Activated CD4-positive, alpha-beta T cell treated with anti-CD3 and anti-CD28 coated beads for 48 hours (primary cell): ENCODE data around the gene PNPLA7.
"Not testable (repeated sequence)": the region's sequence is repeated elsewhere in the genome, so short reads cannot be mapped to it uniquely, and the experiment has no call there.

Experiments used
- DNase-seq: peaks from one replicate; pipeline ENCODE4 v3.0.0-alpha.2; 2020

Gene PNPLA7

DNA sequence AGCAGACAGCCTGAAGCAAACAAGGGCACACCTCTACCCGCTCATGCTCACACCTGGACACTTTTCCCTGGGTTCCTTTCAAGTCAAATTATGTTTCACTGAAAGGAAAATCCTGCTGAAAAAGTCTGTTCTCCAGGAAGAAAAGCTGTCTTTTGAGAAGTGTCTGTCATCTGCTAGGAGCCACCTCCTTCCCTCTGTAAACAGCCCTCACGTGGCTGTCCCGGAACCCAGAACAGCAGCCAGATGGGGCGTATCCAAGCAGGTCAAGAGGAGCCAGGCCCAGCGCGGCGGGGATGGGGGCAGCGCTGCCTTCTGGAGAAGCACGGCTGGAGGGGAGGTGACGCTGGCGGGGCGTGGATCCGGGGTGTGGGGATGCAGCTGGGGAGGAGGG lies at the start of gene PNPLA7:
PNPLA7 (minus strand) TSS at position 172 of the 391 bp plus-strand sequence. CDS start 205 bp downstream, outside the sequence.
- DNase-seq = peak; percentile 61

DNA sequence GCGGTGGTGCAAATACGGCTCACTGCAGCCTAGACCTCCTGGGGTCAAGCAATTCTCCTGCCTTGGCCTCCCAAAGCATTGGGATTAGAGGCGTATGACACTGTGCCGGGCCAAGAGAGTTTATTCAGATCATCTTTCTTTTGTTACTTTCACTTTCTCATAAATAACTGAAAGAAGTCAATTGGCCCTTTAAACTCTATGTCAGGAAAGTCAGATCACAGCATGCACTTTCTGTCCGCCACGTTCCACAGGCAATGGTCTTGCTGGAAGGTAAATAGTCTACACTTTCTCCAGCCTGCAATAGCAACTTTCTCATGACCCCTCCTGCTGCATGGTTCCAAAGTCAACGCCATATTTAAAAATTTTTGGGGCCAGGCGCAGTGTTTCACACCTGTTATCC lies 48.7 kb upstream of the PNPLA7 start:
- no peak for DNase-seq

DNA sequence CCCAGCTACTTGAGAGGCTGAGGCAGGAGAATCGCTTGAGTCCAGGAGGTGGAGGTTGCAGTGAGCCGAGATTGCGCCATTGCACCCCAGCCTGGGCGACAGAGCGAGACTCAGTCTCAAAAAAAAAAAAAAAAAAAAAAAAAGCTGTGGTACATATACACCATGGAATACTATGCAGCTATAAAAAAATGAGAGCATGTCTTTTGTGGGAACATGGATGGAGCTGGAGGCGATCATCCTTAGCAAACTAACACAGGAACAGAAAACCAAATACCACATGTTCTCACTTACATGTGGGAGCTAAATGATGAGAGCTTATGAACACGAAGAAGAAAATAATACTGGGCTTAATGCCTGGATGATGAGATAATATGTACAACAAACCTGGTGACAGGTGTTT lies 46.4 kb upstream of the PNPLA7 start:
- not testable (repeated sequence) for DNase-seq

DNA sequence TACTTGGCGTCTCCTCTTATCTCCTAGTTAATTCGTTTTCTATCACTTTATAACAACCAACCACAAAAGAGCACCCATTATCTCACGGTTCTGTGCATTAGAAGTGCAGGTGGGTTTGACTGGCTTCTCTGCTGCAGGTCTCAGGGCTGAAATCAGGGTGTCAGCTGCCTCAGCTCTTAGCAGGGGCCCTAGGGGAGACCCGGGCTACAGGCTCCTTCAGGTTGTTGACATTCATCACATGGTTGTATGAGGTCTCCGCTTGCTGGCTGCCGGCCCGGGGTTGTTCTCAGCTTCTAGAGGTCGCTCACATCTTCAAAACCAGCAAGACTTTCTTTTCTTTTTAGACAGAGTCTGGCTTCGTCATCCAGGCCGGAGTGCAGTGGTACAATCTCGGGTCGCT lies 43.0 kb upstream of the PNPLA7 start:
- no peak for DNase-seq

DNA sequence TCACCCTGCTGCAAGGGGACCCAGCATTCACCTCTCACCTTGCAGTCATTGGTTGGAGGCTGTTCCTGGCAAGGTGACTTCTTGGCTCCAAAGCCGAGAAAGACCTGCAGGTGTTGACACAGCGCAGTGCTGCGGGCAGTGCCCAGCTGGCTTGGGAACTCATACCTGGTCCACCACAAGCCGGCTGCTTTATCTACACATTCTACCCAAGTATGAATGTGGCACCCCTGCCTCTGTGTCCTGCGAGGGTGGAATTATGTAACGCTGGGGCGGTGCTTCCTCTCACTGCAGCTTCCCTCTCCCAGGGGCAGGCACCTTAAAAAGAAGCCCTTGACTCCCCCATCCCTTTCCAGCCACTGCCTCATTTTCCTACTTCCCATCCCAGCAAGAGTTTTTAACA lies 42.6 kb upstream of the PNPLA7 start:
- DNase-seq = no peak

DNA sequence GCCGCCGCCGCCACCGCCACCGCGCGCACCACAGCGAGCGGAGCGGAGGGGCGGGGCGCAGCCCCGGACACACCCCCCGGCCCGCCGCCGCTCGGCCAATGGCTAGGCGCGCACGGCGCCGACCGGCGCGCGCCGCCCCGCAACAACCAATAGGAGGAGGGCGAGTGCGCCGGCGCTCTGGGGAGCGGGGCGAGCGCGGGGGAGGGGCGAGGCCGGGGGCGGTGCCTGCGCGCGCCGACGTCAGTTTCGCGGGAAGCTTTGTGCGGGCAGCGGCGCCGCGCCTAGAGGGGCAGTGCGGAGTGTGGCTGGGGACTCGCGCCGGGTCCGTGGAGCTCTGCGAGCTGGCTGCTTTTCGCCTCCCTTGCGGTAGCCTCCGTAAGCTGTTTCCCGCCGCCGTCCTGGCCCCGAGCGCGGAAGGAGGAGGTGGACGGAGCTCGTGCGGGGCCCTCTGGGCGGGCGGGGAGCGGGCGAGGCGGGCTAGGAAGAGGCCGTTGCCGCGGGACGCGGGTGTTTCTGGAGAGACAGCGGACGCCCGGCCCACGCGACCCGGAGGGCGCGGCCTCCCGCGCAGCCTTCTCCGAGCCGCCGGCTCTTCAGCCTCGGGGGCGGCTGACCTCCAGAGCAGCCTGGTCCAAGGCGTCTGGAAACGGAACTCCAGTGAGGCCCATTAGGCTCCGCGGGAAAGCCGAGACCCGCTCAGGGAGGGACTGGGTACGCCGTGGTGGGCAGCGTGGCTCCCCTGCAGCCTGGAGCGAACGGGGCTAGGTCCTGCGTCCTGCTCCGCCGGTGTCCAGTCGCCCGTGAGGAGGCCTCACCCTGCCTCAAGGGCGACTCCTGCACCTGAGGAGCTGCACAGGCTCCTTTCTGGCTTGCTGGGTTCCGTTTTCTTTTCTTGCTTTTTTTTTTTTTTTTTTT lies 40.5 kb upstream of the PNPLA7 start, which contains the start of gene ZMYND19:
ZMYND19 (minus strand) TSS at position 44 of the 915 bp plus-strand sequence. CDS start 249 bp downstream, outside the sequence.
- DNase-seq = peak; percentile 92

DNA sequence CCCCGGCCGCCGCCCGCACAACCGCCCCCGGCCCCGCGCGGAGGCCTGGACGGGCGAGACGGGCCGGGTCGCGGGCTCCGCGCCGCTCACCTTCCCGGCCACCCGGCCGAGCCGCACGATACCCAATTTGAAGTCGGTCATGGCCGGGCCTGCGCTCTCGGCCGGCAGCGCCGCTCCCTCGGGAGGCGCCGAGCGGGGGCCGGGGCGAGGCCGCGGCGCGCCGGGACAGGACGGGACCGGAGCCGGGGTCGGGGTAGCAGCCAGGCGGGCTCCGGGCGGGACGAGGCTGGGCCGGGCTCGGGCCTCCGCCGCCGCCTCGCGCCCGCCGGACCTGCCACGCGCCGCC lies 39.9 kb upstream of the PNPLA7 start:
- DNase-seq = no peak

DNA sequence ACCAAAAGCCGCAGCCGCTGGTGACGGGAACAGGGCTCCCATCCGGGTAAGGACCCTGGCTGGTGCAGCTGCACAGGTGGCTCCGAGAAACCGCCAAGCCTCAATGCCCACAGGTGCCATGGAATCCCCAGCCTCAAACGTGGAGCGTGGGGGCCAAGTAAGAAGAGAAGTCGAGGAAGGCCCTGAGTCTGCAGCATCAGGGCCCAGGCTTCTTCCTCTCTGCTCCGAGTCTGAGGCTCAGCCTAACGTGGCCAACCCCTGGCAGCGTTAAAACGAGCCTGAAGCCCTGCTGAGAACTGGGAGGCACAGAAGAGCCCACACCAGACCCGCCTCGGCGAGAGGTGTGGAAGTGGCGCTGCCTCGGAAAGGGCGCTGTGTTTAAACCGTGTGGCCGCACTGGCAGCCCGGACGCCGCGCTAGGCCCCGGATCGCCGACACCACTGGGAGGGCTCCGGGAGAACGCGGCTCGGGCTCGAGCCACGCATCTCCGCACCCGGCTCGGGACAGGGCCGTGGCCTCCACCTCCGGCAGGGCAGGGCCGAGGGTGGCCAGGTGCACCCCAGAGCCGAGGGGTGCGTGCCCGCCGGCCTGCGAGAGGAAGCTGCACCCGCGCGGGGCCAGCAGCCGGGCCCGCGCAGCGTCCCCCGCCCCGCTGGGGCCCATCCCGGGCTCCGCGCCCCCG lies 39.4 kb upstream of the PNPLA7 start:
- DNase-seq = no peak

DNA sequence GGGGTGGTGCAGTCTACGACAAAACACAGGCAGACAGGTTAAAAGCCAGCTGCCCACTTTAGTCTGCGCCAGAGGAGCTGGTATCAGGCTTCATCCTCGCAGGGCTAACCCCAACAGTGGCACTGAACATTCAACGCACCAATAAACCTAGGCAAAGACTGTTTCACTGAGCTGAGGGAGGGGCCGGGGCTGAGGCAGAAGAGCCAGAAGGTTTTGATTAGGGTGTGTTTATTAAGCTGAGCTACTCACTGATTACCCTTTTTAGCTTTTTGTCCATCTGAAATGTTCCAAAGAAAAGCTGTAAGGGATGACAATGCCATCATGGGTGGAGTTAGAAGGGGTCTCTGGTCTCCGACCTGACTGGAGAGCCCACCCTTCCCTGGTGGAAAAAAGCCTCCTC lies 38.7 kb upstream of the PNPLA7 start:
- DNase-seq = no peak

DNA sequence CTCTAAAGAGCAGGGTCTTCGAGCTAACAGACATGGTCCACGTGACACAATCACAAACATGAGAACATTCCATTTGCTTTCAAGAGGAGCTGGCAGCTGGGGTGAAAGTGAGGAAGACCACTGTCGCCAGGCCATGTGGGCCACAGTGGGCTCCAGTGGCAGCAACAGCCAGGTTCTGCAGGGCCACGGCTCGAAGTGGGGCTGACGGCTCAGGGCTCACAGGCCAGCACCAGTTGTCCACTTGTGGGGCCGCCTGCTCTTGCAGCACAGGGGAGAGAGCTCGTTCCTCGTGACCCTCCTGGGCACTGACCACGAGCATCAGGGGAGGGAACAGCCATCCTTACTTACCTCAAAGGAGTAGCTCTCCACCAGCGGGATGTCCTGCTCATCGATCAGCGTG lies 38.1 kb upstream of the PNPLA7 start:
- no peak for DNase-seq

DNA sequence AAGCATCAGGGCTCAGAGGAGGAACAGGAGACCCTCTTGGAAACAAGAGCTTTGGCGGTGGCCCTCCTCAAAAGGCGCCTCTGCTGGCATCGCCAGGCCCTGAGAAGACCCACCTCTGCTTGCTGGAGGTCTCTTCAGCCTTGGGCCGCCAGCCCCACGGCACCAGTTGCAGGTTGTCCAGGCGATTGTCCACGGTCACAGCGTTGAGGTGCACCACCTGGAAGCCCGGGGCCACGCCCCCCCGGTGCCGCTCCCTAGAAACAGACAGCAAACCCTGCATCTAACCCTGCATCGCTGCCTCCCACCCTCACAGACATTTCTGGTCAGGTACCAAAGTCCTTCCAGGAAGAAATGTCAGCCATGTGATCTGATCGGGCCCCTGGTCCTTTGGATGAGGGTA lies 36.7 kb upstream of the PNPLA7 start:
- no peak for DNase-seq

DNA sequence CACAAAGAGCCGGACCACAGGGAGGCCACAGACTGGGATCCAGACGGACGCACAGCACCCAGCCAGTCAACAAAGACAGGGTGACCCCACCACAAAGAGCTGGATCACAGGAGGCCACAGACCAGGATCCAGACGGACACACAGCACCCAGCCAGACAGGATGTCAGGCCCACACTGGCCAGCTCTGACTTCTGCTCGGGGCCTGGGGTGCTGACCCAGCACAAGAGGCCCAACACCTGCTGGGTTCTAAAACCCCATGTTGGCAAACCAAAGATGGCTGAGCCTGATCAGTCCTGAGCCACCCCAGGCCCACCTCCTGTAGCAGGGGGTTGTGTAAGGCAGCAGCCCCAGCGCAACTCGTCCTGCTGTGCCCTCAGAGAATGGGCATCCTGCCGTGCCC lies 33.8 kb upstream of the PNPLA7 start:
- DNase-seq = no peak

DNA sequence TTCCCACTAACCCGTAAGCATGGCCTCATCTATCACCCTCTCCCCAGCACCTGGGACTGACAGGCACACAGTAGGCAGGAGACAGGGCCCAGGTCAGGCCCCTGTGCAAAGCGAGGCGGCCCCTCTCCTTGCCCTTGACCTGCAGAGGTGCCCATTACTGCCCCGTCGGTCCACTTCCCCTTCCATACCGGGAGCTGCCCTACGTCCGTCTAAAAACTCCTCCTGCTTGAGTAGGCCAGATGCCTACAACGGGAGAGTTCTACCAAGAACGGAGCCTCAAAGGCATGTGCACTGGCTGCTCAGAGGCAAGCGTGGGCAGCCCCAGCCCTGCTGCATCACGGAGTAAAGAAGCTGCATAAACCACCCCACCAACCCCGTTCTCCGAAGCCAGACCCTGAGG lies 33.1 kb upstream of the PNPLA7 start:
- no peak for DNase-seq

DNA sequence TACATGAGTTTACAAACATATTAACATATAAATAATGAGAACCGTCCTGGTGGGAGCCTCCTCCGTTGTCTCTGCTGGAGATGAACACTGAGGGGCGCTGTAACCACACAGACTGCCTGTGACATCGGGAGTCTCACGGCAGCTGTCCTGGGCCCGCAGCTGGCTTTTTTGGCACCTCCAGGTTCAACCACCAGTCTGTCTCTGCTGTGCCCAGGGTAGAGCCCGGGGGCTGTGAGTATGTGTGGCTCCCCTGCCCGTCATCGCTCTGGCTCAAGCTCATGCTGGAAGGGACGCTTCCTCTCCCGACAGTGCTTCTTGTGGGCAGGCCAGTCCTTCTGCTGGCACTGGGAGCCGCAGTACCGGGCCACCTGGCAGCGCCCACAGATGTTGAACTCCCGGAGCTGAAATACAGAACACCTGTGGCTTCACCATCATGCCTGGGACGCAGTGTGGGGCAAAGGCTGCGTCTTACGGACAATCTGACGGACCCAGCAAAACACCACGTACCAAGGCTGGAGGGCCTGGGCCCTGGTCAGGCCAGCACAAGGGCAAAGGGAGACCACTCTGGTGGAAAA lies 32.2 kb upstream of the PNPLA7 start:
- no peak for DNase-seq

DNA sequence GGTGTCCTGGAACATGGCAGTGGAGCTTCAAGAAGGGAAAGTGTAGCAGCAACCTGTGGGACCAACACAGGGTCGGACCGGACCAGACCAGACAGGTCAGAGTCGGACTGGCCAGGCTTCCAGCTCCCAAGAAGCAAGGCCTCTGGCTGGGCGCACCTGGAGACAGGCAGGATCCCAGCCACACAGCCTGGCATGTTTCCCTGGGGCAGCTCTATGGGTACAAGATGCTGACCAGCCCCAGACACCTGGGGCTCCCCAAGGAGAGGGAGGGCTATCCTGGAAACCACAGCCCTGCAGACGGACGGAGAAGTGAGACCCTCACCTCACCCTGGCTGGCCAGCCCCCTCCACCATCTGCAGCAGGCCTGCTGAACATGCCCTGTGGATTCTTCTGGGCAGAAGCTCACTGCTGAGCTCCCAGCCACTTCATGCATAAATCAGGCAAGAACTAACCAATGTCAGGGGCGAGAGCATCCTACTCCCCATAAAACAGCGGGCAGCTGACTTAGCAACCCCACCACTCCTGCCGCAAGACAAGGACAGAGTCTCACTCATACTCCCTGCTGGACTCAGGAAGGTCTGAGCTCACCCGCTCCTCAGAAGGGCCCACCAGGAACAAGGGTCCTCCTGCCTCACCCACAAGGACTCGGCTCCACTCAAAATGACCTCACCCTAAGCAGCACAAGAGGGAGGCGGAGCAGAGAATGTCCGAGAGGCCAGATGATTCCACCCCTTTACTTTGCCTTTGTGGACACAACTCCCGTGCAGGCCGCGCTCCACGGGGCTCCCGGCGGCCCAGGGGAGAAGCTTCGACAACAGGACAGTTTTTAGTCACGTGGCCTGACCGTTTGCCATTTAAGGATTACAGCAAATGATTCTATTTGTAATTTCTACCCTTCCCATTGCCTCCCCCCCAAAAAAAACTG lies 31.4 kb upstream of the PNPLA7 start:
- no peak for DNase-seq

DNA sequence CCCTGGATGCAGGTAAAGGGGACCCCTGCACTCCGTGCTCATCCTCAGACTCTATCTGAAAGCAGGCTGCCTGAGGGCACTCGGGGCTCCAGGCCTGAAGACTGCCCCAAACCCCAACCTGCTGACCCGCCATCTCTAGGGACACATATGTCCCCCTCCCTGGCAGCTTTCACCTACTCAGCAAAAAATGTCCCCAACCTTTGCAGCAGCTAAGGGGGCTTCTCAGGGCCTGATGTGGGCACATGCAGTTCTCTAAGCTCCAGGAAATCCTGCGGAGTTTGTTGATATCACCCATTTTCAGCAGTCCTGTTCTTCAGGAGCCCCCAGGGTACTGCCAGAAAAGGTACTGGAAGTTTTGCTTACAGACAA lies 30.7 kb upstream of the PNPLA7 start:
- DNase-seq = no peak

DNA sequence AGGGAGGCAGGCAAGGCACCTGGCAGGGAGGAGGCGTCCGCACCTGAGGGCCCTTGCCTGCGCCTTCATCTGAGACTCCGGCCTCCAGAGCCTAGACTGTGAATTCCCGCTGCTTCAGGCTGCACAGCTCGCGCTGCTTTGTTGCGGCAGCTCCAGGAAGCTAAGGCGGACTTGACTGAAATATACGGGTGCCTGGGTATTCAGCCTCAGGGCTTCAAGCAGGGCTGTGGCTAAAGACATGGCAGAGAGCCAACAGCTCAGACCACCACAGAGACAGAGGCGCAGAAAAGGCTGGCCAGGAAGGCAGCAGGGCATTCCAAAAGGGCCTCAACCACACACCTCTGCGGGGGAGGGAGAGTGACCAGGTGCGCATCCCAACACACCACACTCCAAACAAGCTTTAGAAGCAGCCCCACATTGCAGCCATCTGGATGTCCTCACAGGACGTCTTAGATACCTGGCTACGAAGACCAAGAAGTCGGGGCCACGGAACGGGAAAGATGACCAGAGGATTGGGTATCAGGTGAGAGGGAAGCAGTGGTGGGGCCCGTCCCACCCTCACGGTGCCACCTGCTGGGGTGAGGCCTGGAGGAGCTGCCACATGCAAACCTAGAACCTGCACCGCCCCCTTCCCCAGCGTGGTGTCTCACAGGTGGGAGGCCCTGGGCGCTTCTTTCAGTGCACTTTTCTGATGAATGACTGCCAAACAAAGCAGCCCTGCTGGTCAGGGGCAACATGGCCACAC lies 30.2 kb upstream of the PNPLA7 start:
- DNase-seq = no peak

DNA sequence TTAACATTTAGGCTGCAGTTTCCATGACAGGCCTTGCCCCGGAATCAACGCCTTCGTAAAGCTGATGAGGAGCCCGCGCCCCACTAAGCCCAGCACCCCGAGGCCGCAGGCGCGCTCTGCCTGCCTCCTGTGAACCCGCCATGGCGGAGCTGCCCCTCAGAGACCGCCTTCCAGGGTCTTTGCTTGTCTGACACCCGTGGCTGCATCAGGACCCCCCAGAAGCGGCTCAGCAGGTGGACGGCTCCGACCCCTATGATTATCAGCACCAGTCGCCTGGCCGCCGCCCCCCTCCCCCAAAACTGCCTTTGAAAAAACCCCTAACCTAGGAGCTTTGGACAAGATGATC lies 29.0 kb upstream of the PNPLA7 start:
- no peak for DNase-seq

DNA sequence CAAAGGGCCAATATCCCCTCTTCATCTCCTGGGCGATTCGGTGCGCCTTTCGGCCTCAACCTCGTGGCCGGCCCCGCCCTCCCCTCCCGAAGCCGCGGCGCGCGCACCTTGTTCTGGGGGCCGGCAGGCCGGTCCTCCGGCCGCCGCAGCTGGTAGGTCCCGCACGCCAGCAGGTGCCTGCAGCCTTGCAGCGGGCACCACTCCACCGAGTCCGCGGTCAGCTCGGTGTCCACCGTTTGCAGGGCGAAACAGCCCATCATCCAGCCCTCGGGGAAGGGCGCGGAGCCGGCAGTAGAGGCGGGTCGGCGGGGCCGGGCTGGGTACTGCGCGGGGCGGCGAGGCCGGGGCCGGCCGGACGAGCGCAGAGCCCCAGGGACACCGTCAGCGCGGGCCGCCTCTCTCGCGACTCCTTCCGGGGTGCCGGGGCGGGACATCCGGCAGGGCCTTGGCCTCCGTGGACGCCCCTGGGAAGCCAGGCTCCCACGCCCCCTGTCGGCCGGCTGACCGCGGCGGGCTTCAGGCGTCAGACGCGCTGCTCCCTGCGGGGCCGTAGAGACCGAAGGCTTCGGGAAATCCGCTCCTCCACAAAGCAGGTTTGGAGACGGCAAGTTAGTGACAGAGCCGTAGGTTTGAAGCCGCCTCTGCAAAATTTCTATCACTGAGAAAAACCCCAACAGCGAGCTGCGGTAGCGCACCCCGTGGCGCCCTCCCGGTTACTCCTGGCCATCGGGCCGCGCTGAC lies 28.5 kb upstream of the PNPLA7 start, which contains the start of gene DPH7:
DPH7 (minus strand) TSS at position 408 of the 741 bp plus-strand sequence; CDS start at position 260, 148 bp downstream.
- DNase-seq = peak; percentile 98

DNA sequence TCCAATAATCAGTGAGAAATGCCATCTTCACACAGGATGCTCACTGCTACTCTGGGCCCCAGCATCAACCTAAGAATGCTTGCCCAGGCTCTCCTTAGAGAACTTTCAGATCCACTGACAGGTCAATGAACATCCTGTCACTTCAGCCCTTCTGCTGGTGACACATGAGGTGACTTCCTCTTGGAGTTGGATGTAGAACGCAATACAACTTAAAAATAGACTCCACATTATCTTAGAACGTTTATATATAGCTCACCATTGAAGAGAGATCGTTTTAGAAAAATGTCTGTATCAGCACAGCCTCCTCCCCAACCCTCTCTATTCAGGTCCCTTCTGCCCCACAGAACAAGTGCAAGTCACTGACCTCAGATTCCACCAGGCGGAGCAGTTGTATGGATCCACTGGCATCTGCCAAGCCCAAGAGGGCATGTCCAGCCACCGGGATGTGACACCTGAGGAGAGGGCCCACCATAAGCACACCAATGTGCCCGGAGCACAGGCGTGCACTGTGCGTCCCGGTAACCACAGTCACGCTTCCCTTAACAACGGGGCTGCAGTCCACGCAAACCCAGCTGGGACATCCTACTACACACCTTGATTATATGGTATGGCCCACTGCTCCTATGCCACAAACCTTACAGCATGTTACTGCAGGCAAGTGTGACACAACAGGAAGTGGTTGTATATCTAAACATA lies 25.7 kb upstream of the PNPLA7 start:
- DNase-seq = no peak

DNA sequence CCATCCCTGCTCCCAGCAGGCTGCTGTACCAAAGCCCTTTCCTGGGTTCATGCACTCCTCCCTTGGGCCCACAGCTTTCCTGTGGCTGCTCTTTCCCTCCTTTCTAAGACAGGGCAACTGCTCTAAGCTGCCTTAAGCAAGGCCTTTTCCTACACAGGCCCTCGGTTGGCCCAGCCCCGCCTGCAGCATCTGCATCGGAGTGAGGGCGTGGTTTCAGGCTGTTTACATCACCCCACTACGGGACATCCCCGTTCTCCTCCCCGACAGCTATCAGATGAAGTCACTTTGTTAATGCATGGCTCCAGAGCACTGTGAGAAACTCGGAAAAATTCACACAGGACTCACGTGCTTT lies 25.1 kb upstream of the PNPLA7 start:
- peak; percentile 27 for DNase-seq
